HS-27A (cell line): ENCODE data around the gene RAB27B.
"Not testable (repeated sequence)": the region's sequence is repeated elsewhere in the genome, so short reads cannot be mapped to it uniquely, and the experiment has no call there.

Experiments used
- DNase-seq: peaks from one replicate; pipeline ENCODE4 v3.0.0-alpha.2; 2012; ENCODE audit warnings: low read depth, missing footprints

Gene RAB27B

DNA sequence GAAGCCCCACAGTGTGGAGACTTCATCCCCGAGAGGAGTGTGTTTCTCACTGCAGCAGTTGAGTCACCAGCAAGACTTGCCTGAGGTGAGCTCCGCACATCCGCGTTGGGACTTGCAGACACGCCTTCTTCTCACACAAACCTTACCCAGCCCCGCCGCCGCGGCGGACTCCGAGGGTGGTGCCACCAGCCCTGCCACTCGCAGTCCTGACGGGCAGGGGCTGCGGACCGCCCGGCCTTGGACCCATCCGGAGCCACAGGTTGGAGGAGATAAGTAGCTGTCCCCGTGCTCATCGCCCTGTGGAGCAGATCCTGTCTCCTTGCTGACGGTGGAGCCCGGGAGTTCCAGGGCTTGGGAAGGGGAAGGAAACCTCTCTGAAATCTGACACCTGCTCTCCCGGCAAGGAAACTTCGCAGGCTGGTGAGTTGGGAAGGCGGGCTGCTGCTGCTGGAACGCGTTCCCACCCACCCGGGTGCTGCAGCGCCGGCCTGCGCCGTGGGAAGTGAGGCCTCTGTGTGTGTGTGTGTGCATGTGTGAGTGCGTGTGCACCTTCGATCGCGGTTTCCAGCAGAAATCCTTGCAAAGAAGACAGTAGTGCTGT, at the start of gene RAB27B:
Gene RAB27B (plus strand): TSS at position 197 of the 601 bp plus-strand sequence. CDS start 49,109 bp downstream, outside the sequence.
- DNase-seq: peak; percentile 62

DNA sequence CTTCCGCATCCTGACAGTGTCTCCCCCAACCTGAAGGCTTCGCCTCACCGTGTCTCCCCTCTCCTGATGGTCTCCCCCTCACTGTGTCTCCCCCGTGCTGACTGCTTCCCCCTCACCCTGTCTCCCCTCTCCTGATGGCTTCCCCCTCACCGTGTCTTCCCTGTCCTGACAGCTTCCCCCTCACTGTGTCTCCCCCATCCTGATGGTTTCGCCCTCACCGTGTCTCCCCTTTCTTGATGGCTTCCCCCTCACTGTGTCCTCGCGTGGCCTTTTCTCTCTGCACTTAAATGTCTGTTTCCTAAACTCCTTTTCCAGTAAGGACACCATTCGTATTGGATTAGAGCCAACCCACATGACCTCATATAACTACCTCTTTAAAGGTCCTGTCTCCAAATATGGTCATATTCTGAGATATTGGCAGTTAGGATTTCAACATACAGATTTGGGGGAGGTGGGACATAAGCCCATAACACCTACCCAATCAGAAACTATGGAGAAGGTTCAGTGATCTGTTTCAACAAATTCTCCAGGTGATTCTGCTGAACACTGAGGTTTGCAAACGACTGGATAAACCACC, 47.9 kb upstream of the RAB27B start:
- DNase-seq: no peak

DNA sequence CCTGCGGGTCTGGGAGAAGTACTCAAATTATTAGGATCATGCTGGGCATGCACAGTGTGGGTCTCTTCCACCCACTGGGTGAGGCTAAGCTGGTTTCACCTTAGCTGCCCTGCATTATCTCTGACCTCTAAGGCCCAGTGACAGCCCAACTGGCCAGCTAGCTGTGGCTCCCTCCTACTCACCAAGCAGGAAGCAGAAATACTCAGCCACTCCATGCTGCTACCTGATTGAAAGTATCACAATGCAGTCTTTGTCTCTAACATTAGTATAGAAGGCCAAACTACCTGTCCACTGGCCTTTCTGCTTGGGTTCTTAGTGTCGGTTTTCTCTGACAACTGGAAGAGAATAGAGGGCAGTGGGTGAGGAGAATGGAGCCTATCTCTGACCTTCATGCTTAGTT, 47.3 kb upstream of the RAB27B start:
- no peak for DNase-seq

GRCh38 chr18:54783139-54783538, 45.1 kb upstream of the RAB27B start:
- DNase-seq: no peak

DNA sequence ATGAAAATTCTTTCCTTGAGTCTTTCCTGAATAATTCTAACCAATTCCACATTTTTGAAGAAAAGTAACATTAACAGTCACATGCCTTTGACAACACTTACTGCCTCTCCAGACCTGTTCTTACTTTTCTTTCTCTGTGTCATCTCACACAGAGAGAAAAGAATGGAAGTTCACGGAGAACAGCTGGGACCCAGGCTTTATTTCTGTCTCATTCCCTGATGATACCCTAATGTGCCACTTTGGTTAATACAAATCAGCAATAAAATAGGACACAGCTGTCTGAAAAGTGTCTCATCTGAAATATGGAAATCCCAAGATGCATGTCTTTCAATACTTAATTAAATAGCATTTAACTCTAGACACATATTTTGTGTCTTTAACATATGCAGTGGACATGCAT, 42.1 kb upstream of the RAB27B start:
- no peak for DNase-seq

- DNase-seq: no peak
These were observed 41.2 kb upstream of the RAB27B start for GRCh38 chr18:54787121-54787520.

- DNase-seq: no peak
These were observed 40.7 kb upstream of the RAB27B start for GRCh38 chr18:54787616-54788015.

DNA sequence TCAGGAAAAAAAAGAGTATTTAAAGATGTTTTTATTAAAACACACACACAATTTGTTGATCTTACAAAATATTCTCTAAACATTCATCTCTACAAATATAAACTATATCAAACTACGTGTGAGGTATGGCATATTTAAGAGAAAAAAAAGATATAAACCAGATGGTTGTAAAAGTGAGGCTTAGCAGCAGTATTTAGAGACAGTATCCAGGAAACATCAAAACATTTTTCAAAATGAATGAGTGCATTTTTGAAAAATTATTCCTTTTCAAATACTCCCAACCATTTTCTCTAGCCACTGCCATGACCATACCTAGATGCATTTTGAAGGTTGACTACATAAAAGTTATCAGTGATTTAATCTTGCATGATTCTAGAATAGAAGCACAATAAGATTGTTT, 38.2 kb upstream of the RAB27B start:
- no peak for DNase-seq

DNA sequence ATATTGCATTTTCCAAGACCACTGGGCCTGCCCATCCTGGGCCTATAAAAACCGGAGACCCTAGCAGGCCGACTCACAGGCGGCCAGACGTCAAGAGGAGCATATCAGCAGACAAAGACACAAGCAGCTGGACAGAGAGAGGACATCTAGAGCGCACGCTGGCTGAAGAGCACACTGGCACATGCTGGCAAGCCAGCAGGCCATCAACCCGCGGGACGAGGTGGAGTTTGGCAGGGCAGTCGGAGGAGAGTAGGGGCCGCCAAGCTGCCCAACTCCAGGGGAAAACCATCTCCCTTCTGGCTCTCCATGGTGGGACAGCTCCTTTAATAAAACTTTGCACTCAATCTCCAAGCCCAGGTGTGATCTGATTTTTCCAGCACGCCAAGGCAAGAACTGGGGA, 36.6 kb upstream of the RAB27B start:
- DNase-seq: no peak

- DNase-seq: no peak
These were observed 36.2 kb upstream of the RAB27B start for GRCh38 chr18:54792079-54792478.

DNA sequence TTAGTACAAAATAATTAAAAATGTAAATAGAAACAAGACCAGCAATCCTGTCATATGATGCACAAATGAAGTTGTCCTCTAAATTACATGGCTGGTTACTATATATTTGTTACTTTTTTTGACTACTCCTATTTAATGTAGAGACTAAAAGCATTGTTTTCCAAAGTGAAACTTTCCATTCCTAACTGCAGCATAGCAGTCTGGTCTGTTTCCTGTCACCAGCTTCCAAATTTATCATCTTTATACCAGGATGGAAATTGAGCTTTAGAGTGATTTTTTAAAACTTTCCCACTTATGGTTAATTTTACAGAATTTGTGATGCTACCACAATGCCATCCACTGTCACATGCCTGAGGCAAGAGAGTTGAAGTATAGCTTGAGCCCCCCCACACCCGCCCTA, 33.5 kb upstream of the RAB27B start:
- no peak for DNase-seq

DNA sequence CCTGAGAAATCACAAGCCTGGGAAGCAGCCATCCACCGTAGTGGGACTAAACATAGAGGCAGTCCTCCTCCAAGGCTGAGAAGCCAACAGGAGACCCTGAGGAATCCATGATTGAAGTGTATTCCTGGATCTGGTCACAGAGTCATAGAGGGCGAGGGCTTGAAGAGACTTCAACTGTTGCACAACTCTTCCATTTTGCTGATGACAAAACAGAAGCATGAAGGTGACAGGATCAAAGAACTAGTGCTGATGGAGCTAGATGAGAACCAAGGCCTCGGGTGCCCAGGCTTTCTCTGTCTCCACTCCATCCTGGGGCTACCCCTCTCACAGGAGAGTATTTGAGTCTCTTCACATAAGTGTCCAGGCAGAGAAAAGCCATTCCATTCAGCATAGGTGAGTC, 30.1 kb upstream of the RAB27B start:
- DNase-seq: no peak

DNA sequence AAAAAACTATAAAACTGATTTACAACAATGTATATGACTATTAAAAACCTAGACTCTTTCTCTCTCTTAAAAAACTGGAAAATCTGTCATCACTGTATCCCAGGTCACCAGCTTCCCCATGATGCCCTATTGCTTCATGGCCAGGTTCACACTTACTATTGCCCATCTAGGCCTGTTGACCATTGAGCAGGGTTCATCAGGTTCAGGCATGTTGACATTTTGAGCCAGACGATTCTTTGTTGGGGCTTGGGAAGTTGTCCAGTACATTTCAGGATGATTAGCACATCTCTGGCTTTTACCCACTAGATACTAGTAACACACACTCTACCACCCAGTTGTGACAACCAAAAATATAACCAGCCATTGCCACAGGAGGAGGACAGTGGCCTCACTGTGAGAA, 26.9 kb upstream of the RAB27B start:
- DNase-seq: no peak

DNA sequence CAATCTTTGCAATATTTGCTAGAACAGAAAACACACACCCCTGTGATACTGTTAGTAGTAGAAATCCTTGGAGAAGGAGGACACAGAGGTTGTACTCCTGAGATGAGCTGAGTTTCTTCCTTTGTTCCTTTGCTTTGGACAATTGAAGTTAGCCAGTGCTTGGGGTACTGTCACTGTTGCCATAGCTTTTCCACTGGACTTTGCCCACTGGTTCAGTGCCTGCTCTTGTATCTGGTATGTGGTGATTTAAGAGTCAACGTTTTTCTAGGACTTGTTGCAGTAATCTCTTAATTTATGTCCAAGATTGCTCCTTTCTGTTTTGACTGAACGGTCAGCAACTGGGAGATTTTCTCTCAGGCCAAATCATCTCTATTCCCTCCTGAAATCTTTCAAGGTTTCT, 26.1 kb upstream of the RAB27B start:
- DNase-seq: no peak

DNA sequence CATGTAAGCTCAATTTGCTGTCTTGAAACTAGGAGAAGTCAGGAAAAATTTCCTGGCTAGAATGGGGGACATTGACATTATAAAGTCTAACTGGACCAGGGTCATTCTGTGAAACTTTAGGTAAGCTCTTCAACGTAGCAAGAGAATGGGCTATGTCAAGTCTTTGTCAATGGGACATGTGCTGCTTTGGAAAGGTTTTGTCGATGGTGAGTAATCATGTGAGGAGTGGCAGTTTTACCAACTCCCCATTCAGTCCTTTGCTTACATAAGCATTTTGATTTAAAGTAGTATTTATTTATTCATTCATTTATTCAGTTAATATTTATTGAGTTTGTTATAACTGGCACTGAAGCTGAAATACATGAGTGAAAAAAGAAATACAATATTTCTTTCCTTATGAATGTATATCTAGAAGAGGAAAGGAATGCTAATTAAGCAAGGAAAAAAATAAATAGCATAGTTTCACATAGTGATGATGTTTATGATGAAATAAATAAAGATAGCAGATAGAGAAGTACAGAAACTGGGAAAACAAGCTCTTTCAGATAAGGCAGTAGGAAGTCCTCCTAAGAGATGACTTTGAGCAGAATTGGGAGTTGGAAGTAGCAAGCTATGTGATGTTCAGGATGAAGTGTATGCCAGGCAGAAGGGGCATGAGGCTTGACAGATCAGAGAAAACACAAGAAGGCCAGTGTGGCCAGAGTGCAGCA, 25.4 kb upstream of the RAB27B start:
- no peak for DNase-seq

DNA sequence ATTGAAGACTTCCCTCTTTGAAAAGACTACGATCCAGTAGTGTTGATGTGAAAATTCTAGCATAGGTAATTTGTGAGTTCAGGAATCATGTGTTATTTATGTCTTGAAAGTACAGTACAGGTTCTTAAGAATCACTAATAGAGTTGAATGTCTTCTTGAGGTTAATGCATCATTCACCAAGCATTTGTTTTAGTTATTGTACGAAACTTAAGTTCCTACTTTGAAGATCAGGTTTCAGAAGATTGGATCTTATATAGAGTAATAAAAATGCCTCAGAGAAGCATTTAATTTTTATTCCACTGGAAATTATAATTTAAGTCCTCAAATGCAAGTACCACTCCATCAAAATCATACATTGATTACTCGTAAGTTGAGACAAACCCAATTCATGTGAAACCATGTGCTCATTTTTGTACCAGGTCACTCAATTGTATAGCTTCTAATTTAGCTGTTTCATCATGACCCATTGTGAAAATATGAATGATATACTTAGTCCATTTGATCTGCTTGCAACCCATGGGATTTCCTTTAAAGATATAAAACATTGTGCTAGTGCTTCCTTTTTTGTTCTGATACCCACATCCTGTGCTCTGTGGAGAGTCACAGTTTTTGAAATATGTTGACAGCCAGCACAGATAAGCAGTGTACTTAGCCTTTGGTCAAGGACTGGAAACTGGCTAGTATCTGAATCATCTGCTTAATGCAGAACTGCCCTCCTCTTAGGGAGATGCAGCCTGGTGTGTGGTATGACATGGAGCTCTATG, 22.5 kb upstream of the RAB27B start:
- peak; percentile 53 for DNase-seq

- no peak for DNase-seq
These were observed 21.8 kb upstream of the RAB27B start for GRCh38 chr18:54806526-54806925.

- DNase-seq: no peak
These were observed 21.0 kb upstream of the RAB27B start for GRCh38 chr18:54807303-54807702.

- not testable (repeated sequence) for DNase-seq
These were observed 17.6 kb upstream of the RAB27B start for GRCh38 chr18:54810662-54811061.

DNA sequence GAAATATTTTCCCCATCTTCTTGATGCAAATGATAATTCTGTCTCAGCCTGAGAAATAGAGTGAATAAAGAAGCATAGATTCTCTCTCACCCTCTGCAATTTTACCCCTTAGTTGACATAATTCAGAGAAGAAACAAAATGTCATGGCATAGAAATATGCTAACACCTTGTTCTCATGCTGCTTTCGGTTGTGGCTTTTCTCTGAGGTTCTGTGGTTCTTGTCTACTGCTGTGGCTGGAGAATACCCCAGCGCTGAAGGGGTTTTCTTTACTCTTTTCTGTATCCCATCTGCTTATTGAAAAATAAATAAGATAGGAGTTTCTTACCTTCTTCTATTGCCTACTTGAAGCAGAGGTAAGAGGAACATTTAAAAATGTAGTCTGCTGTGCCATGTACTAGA, 15.4 kb upstream of the RAB27B start:
- DNase-seq: no peak

GRCh38 chr18:54813305-54813704, 15.0 kb upstream of the RAB27B start:
- DNase-seq: no peak

- no peak for DNase-seq
These were observed 14.2 kb upstream of the RAB27B start for GRCh38 chr18:54813977-54814565.

GRCh38 chr18:54815086-54815485, 13.2 kb upstream of the RAB27B start:
- no peak for DNase-seq
